ENCODE results near the gene CCT6B. TPM values are rescaled to one million over a fixed set of nuclear protein-coding genes. Genes with fewer than 3 reads are reported as not detected.
"Not testable (repeated sequence)": the region's sequence is repeated elsewhere in the genome, so short reads cannot be mapped to it uniquely, and the experiment has no call there.

The CCT6B gene
- total RNA-seq, 1 experiment from 2014 or later = 2.8 TPM

GRCh38 chr17:35003778-35004177 is 42.5 kb upstream of the CCT6B start:
- CTCF ChIA-PET = interaction anchor here (2.6 kb wide), 1 partner anchor 116 kb away, joined by 8 read pairs; the partner anchor contains the start of gene RAD51D
- DNase-seq (ENCODE audit: low spot score) (no peak), ATAC-seq (no peak)
- Mint-ChIP-seq H3K36me3 (peaks cover 68% of the 10 kb centered on the region), H3K9me3 (no peaks in the 10 kb centered on the region), H3K27ac (no peak overlapping the region), H3K4me1 (no peaks in the 10 kb centered on the region), H3K4me3 (no peak overlapping the region), H3K27me3 (ENCODE audit: low read depth) (no peaks in the 10 kb centered on the region)
- TF ChIP-seq E2F1 (CRISPR knock-in tag; IDR thresholded peaks at IDR 0.05) (no peak), SMAD3 (CRISPR knock-in tag; IDR thresholded peaks at IDR 0.05; ENCODE audit: borderline replicate concordance) (no peak), FOXP1 (CRISPR knock-in tag; IDR thresholded peaks at IDR 0.05; ENCODE audit: borderline replicate concordance) (no peak), MYBL2 (CRISPR knock-in tag; IDR thresholded peaks at IDR 0.05) (no peak), ZNF423 (CRISPR knock-in tag; IDR thresholded peaks at IDR 0.05) (no peak), MXD4 (CRISPR knock-in tag; IDR thresholded peaks at IDR 0.05; ENCODE audit: borderline replicate concordance) (no peak), ZNF138 (CRISPR knock-in tag; conservative IDR thresholded peaks at IDR 0.05) (no peak), PRRX2 (CRISPR knock-in tag; IDR thresholded peaks at IDR 0.05) (no peak), ZNF671 (CRISPR knock-in tag; IDR thresholded peaks at IDR 0.05) (no peak), NR1H2 (CRISPR knock-in tag; IDR thresholded peaks at IDR 0.05) (no peak), NFATC4 (CRISPR knock-in tag; IDR thresholded peaks at IDR 0.05) (no peak), ATF1 (CRISPR knock-in tag; IDR thresholded peaks at IDR 0.05) (no peak)
- POLR2A ChIA-PET = no interaction called here

- ATAC-seq (no peak), DNase-seq (ENCODE audit: low spot score) (no peak)
- Mint-ChIP-seq H3K4me1 (no peaks in the 10 kb centered on the region), H3K27me3 (ENCODE audit: low read depth) (no peaks in the 10 kb centered on the region), H3K9me3 (no peaks in the 10 kb centered on the region), H3K27ac (no peak overlapping the region), H3K4me3 (no peak overlapping the region), H3K36me3 (peaks cover 71% of the 10 kb centered on the region)
- ChIA-PET CTCF (no interaction called here), POLR2A (no interaction called here)
- TF ChIP-seq MAX (CRISPR knock-in tag; IDR thresholded peaks at IDR 0.05) = no peak
- TF ChIP-seq SMAD3 (CRISPR knock-in tag; IDR thresholded peaks at IDR 0.05; ENCODE audit: borderline replicate concordance) = no peak
- TF ChIP-seq CDX4 (CRISPR knock-in tag; IDR thresholded peaks at IDR 0.05; ENCODE audit: borderline replicate concordance) = no peak
Observed at GRCh38 chr17:35002876-35003551, 41.8 kb upstream of the CCT6B start.

GRCh38 chr17:35001549-35001948 is 40.3 kb upstream of the CCT6B start:
- Mint-ChIP-seq H3K4me3 (no peak overlapping the region), H3K36me3 (peaks cover 72% of the 10 kb centered on the region), H3K4me1 (no peaks in the 10 kb centered on the region), H3K27me3 (ENCODE audit: low read depth) (no peaks in the 10 kb centered on the region), H3K27ac (no peak overlapping the region), H3K9me3 (no peaks in the 10 kb centered on the region)
- ChIA-PET POLR2A (no interaction called here), CTCF (no interaction called here)
- no peak for DNase-seq (ENCODE audit: low spot score)
- TF ChIP-seq NFE2L1 (CRISPR knock-in tag; IDR thresholded peaks at IDR 0.05) = no peak
- no peak for TF ChIP-seq NFATC4 (CRISPR knock-in tag; IDR thresholded peaks at IDR 0.05)
- no peak for TF ChIP-seq ERG (CRISPR knock-in tag; IDR thresholded peaks at IDR 0.05)
- no peak for TF ChIP-seq ZNF671 (CRISPR knock-in tag; IDR thresholded peaks at IDR 0.05)
- no peak for TF ChIP-seq FOXK1 (CRISPR knock-in tag; IDR thresholded peaks at IDR 0.05)
- no peak for TF ChIP-seq ZNF317 (CRISPR knock-in tag; IDR thresholded peaks at IDR 0.05; ENCODE audit: borderline replicate concordance, low read depth)
- no peak for TF ChIP-seq SMAD3 (CRISPR knock-in tag; IDR thresholded peaks at IDR 0.05; ENCODE audit: borderline replicate concordance)
- no peak for TF ChIP-seq PREB (CRISPR knock-in tag; IDR thresholded peaks at IDR 0.05; ENCODE audit: borderline replicate concordance)
- TF ChIP-seq ATF1 (CRISPR knock-in tag; IDR thresholded peaks at IDR 0.05) = no peak
- no peak for TF ChIP-seq ZNF281 (CRISPR knock-in tag; IDR thresholded peaks at IDR 0.05)
- TF ChIP-seq EMX1 (CRISPR knock-in tag; IDR thresholded peaks at IDR 0.05) = no peak
- ATAC-seq = no peak

GRCh38 chr17:35000965-35001364 is 39.7 kb upstream of the CCT6B start:
- H3K4me3 Mint-ChIP-seq; ATAC-seq; DNase-seq (ENCODE audit: low spot score); H3K27ac Mint-ChIP-seq; CTCF ChIA-PET; H3K27me3 Mint-ChIP-seq (ENCODE audit: low read depth); POLR2A ChIA-PET; H3K4me1 Mint-ChIP-seq; H3K9me3 Mint-ChIP-seq: not testable (repeated sequence)
- peaks cover 78% of the 10 kb centered on the region for H3K36me3 Mint-ChIP-seq

Data from WTC11 (cell line).